Glutamatergic neuron (in vitro differentiated cells): ENCODE data around the gene ZBTB12. TPM values are rescaled to one million over a fixed set of nuclear protein-coding genes. Genes with fewer than 3 reads are reported as not detected.

Source experiments
- DNase-seq: peaks from one replicate; pipeline ENCODE4 v3.0.0; 2022
- H3K27ac Mint-ChIP-seq: one replicate; pipeline ENCODE4 v1.8.0; 2020; ENCODE audit warnings: mild to moderate bottlenecking, mixed read lengths, inconsistent platforms; ENCODE audit not compliant: unreplicated experiment
- H3K27me3 Mint-ChIP-seq: one replicate; pipeline ENCODE4 v1.8.0; 2020; ENCODE audit warnings: mild to moderate bottlenecking, moderate library complexity, mixed read lengths, inconsistent platforms; ENCODE audit not compliant: unreplicated experiment
- H3K36me3 Mint-ChIP-seq: one replicate; pipeline ENCODE4 v1.8.0; 2020; ENCODE audit warnings: mild to moderate bottlenecking, mixed read lengths, inconsistent platforms; ENCODE audit not compliant: unreplicated experiment
- H3K4me1 Mint-ChIP-seq: one replicate; pipeline ENCODE4 v1.8.0; 2020; ENCODE audit warnings: mild to moderate bottlenecking, low read depth, mixed read lengths, inconsistent platforms; ENCODE audit not compliant: unreplicated experiment
- H3K4me3 Mint-ChIP-seq: one replicate; pipeline ENCODE4 v1.8.0; 2020; ENCODE audit warnings: mild to moderate bottlenecking, mixed read lengths, inconsistent platforms; ENCODE audit not compliant: unreplicated experiment
- H3K9me3 Mint-ChIP-seq: one replicate; pipeline ENCODE4 v1.8.0; 2020; ENCODE audit warnings: mild to moderate bottlenecking, moderate library complexity, mixed read lengths, inconsistent platforms; ENCODE audit not compliant: unreplicated experiment
- CTCF ChIP-seq: fragments of 200-600 bp; sonication (generic); IDR thresholded peaks from one replicate; pipeline ENCODE4 v1.5.0; 2021; ENCODE audit not compliant: partially characterized antibody, unreplicated experiment
- total RNA-seq: library from RNA; stranded (reverse); fragmentation: NEBNext Ultra II Directional; extraction: Animal tissue kit (Norgen Biotek cat#: 25700); gene quantifications from one replicate; pipeline ENCODE4 v1.2.1, GENCODE V29; 2021; ENCODE audit not compliant: unreplicated experiment

The ZBTB12 gene
- total RNA-seq, 1 donor from 2014 or later = 16.2 TPM

GRCh38 chr6:31920811-31921210, 18.9 kb upstream of the ZBTB12 start:
- Mint-ChIP-seq H3K27ac (no peak overlapping the region), H3K4me3 (no peak overlapping the region), H3K4me1 (no peaks in the 10 kb centered on the region), H3K27me3 (no peaks in the 10 kb centered on the region), H3K9me3 (no peaks in the 10 kb centered on the region), H3K36me3 (no peaks in the 10 kb centered on the region)
- no peak for DNase-seq
- TF ChIP-seq CTCF = no peak

GRCh38 chr6:31919624-31920303, 17.9 kb upstream of the ZBTB12 start:
- Mint-ChIP-seq H3K36me3 (no peaks in the 10 kb centered on the region), H3K9me3 (no peaks in the 10 kb centered on the region), H3K27ac (no peak overlapping the region), H3K4me3 (no peak overlapping the region), H3K4me1 (no peaks in the 10 kb centered on the region), H3K27me3 (no peaks in the 10 kb centered on the region)
- DNase-seq = no peak
- TF ChIP-seq CTCF = no peak

GRCh38 chr6:31918069-31918720, 16.3 kb upstream of the ZBTB12 start:
- Mint-ChIP-seq H3K9me3 (no peaks in the 10 kb centered on the region), H3K27me3 (no peaks in the 10 kb centered on the region), H3K27ac (no peak overlapping the region), H3K4me1 (no peaks in the 10 kb centered on the region), H3K4me3 (no peak overlapping the region), H3K36me3 (no peaks in the 10 kb centered on the region)
- TF ChIP-seq CTCF = no peak
- DNase-seq = no peak

- DNase-seq = no peak
- H3K27ac Mint-ChIP-seq = no peak overlapping the region
- no peak for TF ChIP-seq CTCF
- no peaks in the 10 kb centered on the region for H3K4me1 Mint-ChIP-seq
- no peaks in the 10 kb centered on the region for H3K36me3 Mint-ChIP-seq
- no peaks in the 10 kb centered on the region for H3K9me3 Mint-ChIP-seq
- no peaks in the 10 kb centered on the region for H3K27me3 Mint-ChIP-seq
- peak overlapping the region; percentile 11 for H3K4me3 Mint-ChIP-seq
These were observed 13.9 kb upstream of the ZBTB12 start for GRCh38 chr6:31915756-31916155.

- H3K27me3 Mint-ChIP-seq = no peaks in the 10 kb centered on the region
- H3K9me3 Mint-ChIP-seq = no peaks in the 10 kb centered on the region
- no peak overlapping the region for H3K27ac Mint-ChIP-seq
- DNase-seq = no peak
- H3K36me3 Mint-ChIP-seq = no peaks in the 10 kb centered on the region
- no peak for TF ChIP-seq CTCF
- H3K4me3 Mint-ChIP-seq = no peak overlapping the region
- H3K4me1 Mint-ChIP-seq = no peaks in the 10 kb centered on the region
These were observed 13.5 kb upstream of the ZBTB12 start for GRCh38 chr6:31915351-31915750.
